Upper lobe of right lung (tissue), 1 donor: ENCODE results near the gene PHLPP1. TPM values are rescaled to one million over a fixed set of nuclear protein-coding genes. Genes with fewer than 3 reads are reported as not detected.

ENCODE experiments used
- ATAC-seq: fragments of 200-7000 bp; cut with Tn5 transposase; one replicate; pipeline ENCODE4 v1.9.1; 2020; ENCODE audit warnings: mild to moderate bottlenecking, moderate library complexity
- DNase-seq: peaks from one replicate; pipeline ENCODE4 v3.0.0-alpha.2; 2020
- H3K27ac ChIP-seq: fragments of 200-600 bp; one replicate; pipeline ENCODE4 v1.8.0; 2022
- H3K27me3 ChIP-seq: fragments of 200-600 bp; one replicate; pipeline ENCODE4 v1.8.0; 2022; ENCODE audit warnings: mild to moderate bottlenecking
- H3K36me3 ChIP-seq: fragments of 200-600 bp; one replicate; pipeline ENCODE4 v1.8.0; 2022
- H3K4me1 ChIP-seq: fragments of 200-600 bp; one replicate; pipeline ENCODE4 v1.8.0; 2022
- H3K4me3 ChIP-seq: fragments of 200-600 bp; one replicate; pipeline ENCODE4 v1.8.0; 2022; ENCODE audit warnings: mild to moderate bottlenecking
- H3K9me3 ChIP-seq: fragments of 200-600 bp; one replicate; pipeline ENCODE4 v1.8.0; 2022
- intact Hi-C: fragments of 100-400 bp; cut with DNase I; formaldehyde crosslinking; loops from one replicate; pipeline ENCODE4 v1.11.0; 2022
- total RNA-seq: library from RNA; stranded (reverse); fragmentation: NEBNext Ultra II Directional; extraction: Animal tissue kit (Norgen Biotek cat#: 25700); gene quantifications from one replicate; pipeline ENCODE4 v1.2.1, GENCODE V29; 2021
- TF ChIP-seq, protein P1 (sequence below): fragments of 200-600 bp; IDR thresholded peaks from one replicate; pipeline ENCODE4 v1.8.0; 2022; ENCODE audit warnings: antibody characterized with exemption
- donor health status: DM: no; HTN: yes; CAD: no; lungs with severe emphysema.

PHLPP1 gene
- total RNA-seq, 1 donor from 2014 or later: 11.9 TPM

DNA sequence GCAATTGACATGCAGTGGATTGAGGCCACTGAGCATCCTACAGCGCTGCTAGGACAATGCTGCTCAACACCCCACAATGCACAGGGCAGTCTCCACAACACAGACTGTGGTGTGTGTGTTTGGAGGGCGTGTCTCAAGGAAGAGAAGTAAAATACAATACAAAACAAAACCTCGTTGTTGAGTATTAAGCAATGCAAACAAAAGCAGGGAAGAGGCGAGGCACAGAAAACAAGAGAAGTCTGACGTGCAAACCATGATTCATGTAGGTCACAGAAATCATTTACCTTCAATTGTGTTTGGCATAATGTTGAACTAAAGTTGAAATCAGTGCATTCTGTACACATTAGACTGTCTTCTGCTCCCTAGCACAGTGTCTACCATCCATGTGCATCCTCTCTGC, 260.9 kb downstream of the PHLPP1 start:
- Histone ChIP-seq H3K4me1 (no peaks in the 10 kb centered on the region), H3K27ac (no peak overlapping the region), H3K36me3 (peaks cover 14% of the 10 kb centered on the region), H3K4me3 (no peak overlapping the region), H3K9me3 (no peaks in the 10 kb centered on the region), H3K27me3 (no peaks in the 10 kb centered on the region)
- TF ChIP-seq, protein P1, sequence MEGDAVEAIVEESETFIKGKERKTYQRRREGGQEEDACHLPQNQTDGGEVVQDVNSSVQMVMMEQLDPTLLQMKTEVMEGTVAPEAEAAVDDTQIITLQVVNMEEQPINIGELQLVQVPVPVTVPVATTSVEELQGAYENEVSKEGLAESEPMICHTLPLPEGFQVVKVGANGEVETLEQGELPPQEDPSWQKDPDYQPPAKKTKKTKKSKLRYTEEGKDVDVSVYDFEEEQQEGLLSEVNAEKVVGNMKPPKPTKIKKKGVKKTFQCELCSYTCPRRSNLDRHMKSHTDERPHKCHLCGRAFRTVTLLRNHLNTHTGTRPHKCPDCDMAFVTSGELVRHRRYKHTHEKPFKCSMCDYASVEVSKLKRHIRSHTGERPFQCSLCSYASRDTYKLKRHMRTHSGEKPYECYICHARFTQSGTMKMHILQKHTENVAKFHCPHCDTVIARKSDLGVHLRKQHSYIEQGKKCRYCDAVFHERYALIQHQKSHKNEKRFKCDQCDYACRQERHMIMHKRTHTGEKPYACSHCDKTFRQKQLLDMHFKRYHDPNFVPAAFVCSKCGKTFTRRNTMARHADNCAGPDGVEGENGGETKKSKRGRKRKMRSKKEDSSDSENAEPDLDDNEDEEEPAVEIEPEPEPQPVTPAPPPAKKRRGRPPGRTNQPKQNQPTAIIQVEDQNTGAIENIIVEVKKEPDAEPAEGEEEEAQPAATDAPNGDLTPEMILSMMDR: no peak
- ATAC-seq (no peak), DNase-seq (no peak)
- intact Hi-C loops: loop anchor here (10.0 kb wide), 1 partner anchor 371 kb away; no protein-coding TSS in a partner anchor

DNA sequence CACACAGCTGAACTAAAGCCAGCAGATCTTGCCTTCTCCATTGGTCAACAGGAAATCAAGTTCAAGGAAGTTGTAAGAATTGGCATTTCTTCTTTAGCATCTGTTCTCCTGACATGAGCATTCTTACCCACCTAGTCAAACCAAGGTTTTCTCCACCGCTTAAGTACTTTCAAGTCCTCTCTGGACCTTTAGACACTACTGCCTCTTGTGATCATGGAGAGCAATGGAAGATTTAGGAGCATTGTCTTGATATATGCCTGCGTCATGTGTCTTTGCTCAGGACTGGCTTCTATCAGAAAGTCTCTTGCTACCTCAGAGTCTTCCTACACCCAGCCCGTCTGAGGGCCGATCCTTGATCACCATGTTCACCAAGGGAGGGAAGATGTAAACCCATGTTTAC, 262.2 kb downstream of the PHLPP1 start:
- no peak for DNase-seq
- TF ChIP-seq, protein P1: no peak
- ATAC-seq: no peak
- Histone ChIP-seq H3K27ac (no peak overlapping the region), H3K4me3 (no peak overlapping the region), H3K9me3 (no peaks in the 10 kb centered on the region), H3K27me3 (no peaks in the 10 kb centered on the region), H3K36me3 (peaks cover 14% of the 10 kb centered on the region), H3K4me1 (no peaks in the 10 kb centered on the region)
- intact Hi-C loops: loop anchor here (10.0 kb wide), 1 partner anchor 373 kb away; no protein-coding TSS in a partner anchor

DNA sequence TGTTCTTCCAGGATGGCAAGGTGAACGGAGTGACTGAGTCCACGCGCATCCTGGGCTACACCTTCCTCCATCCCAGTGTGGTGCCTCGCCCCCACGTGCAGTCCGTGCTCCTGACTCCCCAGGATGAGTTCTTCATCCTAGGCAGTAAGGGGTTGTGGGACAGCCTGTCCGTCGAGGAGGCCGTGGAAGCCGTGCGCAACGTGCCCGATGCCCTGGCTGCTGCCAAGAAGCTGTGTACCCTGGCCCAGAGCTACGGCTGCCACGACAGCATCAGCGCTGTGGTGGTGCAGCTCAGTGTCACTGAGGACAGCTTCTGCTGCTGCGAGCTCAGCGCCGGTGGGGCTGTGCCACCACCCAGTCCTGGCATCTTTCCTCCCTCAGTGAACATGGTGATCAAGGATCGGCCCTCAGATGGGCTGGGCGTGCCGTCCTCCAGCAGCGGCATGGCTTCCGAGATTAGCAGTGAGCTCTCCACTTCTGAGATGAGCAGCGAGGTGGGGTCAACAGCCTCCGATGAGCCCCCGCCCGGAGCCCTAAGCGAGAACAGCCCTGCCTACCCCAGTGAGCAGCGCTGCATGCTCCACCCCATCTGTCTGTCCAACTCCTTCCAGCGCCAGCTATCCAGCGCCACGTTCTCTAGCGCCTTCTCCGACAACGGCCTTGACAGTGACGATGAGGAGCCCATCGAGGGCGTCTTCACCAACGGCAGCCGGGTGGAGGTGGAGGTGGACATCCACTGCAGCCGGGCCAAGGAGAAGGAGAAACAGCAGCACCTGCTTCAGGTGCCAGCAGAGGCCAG, 263.1 kb downstream of the PHLPP1 start:
- Histone ChIP-seq H3K4me1 (no peaks in the 10 kb centered on the region), H3K4me3 (no peak overlapping the region), H3K27me3 (no peaks in the 10 kb centered on the region), H3K27ac (no peak overlapping the region), H3K9me3 (no peaks in the 10 kb centered on the region), H3K36me3 (peaks cover 14% of the 10 kb centered on the region)
- intact Hi-C loops: loop anchor here (10.0 kb wide), 1 partner anchor 374 kb away; no protein-coding TSS in a partner anchor
- ATAC-seq (no peak), DNase-seq (no peak)
- TF ChIP-seq, protein P1: no peak

DNA sequence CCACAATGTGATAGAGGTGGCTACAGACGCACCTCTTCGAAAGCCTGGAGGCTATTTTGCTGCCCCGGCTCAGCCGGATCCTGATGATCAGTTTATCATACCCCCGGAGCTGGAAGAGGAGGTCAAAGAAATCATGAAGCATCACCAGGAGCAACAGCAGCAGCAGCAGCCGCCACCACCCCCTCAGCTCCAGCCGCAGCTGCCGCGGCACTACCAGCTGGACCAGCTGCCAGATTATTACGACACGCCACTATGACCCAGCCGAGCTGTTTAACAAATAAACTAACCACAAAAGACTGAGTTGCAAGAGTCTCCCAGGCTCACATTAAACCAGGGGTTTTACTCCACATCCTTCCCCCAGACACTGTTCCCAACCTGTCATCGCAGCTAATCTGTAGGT, 263.8 kb downstream of the PHLPP1 start:
- intact Hi-C loops: loop anchor here (10.0 kb wide), 1 partner anchor 374 kb away; no protein-coding TSS in a partner anchor
- DNase-seq: peak; percentile 76
- Histone ChIP-seq H3K36me3 (peaks cover 14% of the 10 kb centered on the region), H3K4me3 (no peak overlapping the region), H3K4me1 (no peaks in the 10 kb centered on the region), H3K9me3 (no peaks in the 10 kb centered on the region), H3K27me3 (no peaks in the 10 kb centered on the region), H3K27ac (no peak overlapping the region)
- TF ChIP-seq, protein P1: no peak
- ATAC-seq: peak; percentile 58

DNA sequence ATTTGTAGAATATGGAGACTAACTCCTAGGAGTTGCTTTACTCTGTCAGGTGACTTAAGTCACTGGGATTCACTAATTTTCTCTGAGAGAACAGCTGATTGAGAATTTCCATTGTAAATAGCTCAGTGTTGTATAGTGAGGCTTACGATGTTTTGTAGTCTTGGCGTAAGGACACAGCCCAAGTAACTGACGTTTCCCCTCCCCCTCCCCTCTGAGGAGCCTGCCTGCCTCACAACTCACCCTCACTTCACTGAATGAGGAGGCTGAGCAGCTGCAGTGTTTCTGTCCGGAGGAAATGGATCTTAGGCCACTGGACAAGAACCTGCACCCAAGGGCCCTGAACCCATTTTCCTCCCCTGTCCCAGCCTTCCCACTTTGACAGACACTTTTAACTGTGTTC, 264.6 kb downstream of the PHLPP1 start:
- ATAC-seq (no peak), DNase-seq (no peak)
- Histone ChIP-seq H3K36me3 (peaks cover 14% of the 10 kb centered on the region), H3K4me1 (no peaks in the 10 kb centered on the region), H3K27me3 (no peaks in the 10 kb centered on the region), H3K27ac (no peak overlapping the region), H3K4me3 (no peak overlapping the region), H3K9me3 (no peaks in the 10 kb centered on the region)
- intact Hi-C loops: loop anchor here (10.0 kb wide), 1 partner anchor 375 kb away; no protein-coding TSS in a partner anchor
- TF ChIP-seq, protein P1: no peak
